Smooth muscle cell (in vitro differentiated cells): ENCODE measurements around the gene CUX1. TPM values are rescaled to one million over a fixed set of nuclear protein-coding genes. Genes with fewer than 3 reads are reported as not detected.

Experiments
- DNase-seq: peaks from one replicate; lab custom pipeline; 2025; ENCODE audit not compliant: unreplicated experiment; lab: John Stamatoyannopoulos, UW
- H2AFZ ChIP-seq: fragments of 200-600 bp; sonication (generic); 2 replicates; pipeline ENCODE4 v1.6.0; 2016; ENCODE audit warnings: antibody characterized with exemption, low read depth, mild to moderate bottlenecking
- H3F3A ChIP-seq: fragments of 200-600 bp; sonication (generic); 2 replicates; pipeline ENCODE4 v1.6.0; 2017; ENCODE audit warnings: antibody characterized with exemption, low read depth
- H3K27ac ChIP-seq: fragments of 200-600 bp; sonication (generic); 2 replicates; pipeline ENCODE4 v1.5.1; 2016; ENCODE audit warnings: low read depth, mild to moderate bottlenecking
- H3K27me3 ChIP-seq: fragments of 200-600 bp; sonication (generic); 2 replicates; pipeline ENCODE4 v1.6.1; 2016; ENCODE audit warnings: low read depth, mild to moderate bottlenecking
- H3K36me3 ChIP-seq: fragments of 200-600 bp; sonication (generic); 2 replicates; pipeline ENCODE4 v1.5.1; 2016; ENCODE audit warnings: low read depth
- H3K4me1 ChIP-seq: fragments of 200-600 bp; sonication (generic); 2 replicates; pipeline ENCODE4 v1.5.1; 2016; ENCODE audit warnings: low read depth
- H3K4me2 ChIP-seq: fragments of 200-600 bp; sonication (generic); 2 replicates; pipeline ENCODE4 v1.6.0; 2016; ENCODE audit warnings: mild to moderate bottlenecking
- H3K4me3 ChIP-seq: fragments of 200-600 bp; sonication (generic); 2 replicates; pipeline ENCODE4 v1.5.1; 2016; ENCODE audit warnings: mild to moderate bottlenecking
- H3K79me2 ChIP-seq: fragments of 200-600 bp; sonication (generic); 2 replicates; pipeline ENCODE4 v1.6.0; 2016; ENCODE audit warnings: low read depth, mild to moderate bottlenecking
- H3K9ac ChIP-seq: fragments of 200-600 bp; sonication (generic); 2 replicates; pipeline ENCODE4 v1.6.0; 2016; ENCODE audit warnings: low read depth
- H3K9me3 ChIP-seq: fragments of 200-600 bp; sonication (generic); replicated peaks from 2 replicates; pipeline ENCODE4 v1.5.1; 2016; ENCODE audit warnings: low read depth
- H4K20me1 ChIP-seq: fragments of 200-600 bp; sonication (generic); 2 replicates; pipeline ENCODE4 v1.6.0; 2016; ENCODE audit warnings: low read depth
- CTCF ChIP-seq: fragments of 200-600 bp; sonication (generic); IDR thresholded peaks from 2 replicates; pipeline ENCODE4 v1.5.1; 2017; ENCODE audit warnings: borderline replicate concordance, mild to moderate bottlenecking, antibody characterized with exemption; ENCODE audit not compliant: insufficient read depth, poor library complexity, severe bottlenecking
- WGBS: methylation state at CpG from one replicate; pipeline ENCODE4 v1.1.7; 2016; ENCODE audit warnings: low lambda C conversion rate; 5-methylcytosine and 5-hydroxymethylcytosine counted together
- polyA plus RNA-seq: library from polyadenylated mRNA; unstranded; fragments of >200 nt; fragmentation: Nextera tagmentation; extraction: Ambion mirVana; gene quantifications from 2 replicates; pipeline ENCODE4 v1.2.1, GENCODE V29; 2016
- total RNA-seq: library from RNA; depleted of rRNA; stranded (reverse); fragments of >200 nt; gene quantifications from 2 replicates; pipeline ENCODE4 v1.2.3, GENCODE V29; 2014

CUX1 gene
- total and polyA plus RNA-seq, 2 experiments from 2014 or later = 56.3 to 78.4 TPM

GRCh38 chr7:101960323-101960722 is 142.9 kb downstream of the CUX1 start:
- Histone ChIP-seq H3K79me2 (peaks cover 94% of the 10 kb centered on the region), H3F3A (no peaks in the 10 kb centered on the region), H4K20me1 (peaks cover 89% of the 10 kb centered on the region), H3K4me1 (peaks cover 4% of the 10 kb centered on the region), H3K4me2 (no peak overlapping the region), H2AFZ (no peak overlapping the region), H3K27ac (no peak overlapping the region), H3K9ac (no peak overlapping the region), H3K36me3 (no peaks in the 10 kb centered on the region), H3K27me3 (no peaks in the 10 kb centered on the region), H3K9me3 (no peaks in the 10 kb centered on the region), H3K4me3 (no peak overlapping the region)
- DNase-seq = no peak
- TF ChIP-seq CTCF = no peak
- WGBS = 93% methylated on average over 4 of the region's 4 CpGs

GRCh38 chr7:101960985-101961708 is 143.7 kb downstream of the CUX1 start:
- H3K36me3 ChIP-seq = no peaks in the 10 kb centered on the region
- no peaks in the 10 kb centered on the region for H3K4me1 ChIP-seq
- H3F3A ChIP-seq = no peaks in the 10 kb centered on the region
- no peak overlapping the region for H3K9ac ChIP-seq
- H3K4me3 ChIP-seq = no peak overlapping the region
- no peak overlapping the region for H2AFZ ChIP-seq
- H3K9me3 ChIP-seq = no peaks in the 10 kb centered on the region
- no peak for TF ChIP-seq CTCF
- H3K27ac ChIP-seq = no peak overlapping the region
- peaks cover 91% of the 10 kb centered on the region for H3K79me2 ChIP-seq
- H3K27me3 ChIP-seq = no peaks in the 10 kb centered on the region
- WGBS = 86% methylated on average over 9 of the region's 9 CpGs
- H3K4me2 ChIP-seq = no peak overlapping the region
- DNase-seq = no peak
- peaks cover 92% of the 10 kb centered on the region for H4K20me1 ChIP-seq

- no peak for DNase-seq
- WGBS = 96% methylated on average over 2 of the region's 2 CpGs
- Histone ChIP-seq H3K36me3 (no peaks in the 10 kb centered on the region), H3K27ac (no peak overlapping the region), H3K9ac (no peak overlapping the region), H3K4me3 (no peak overlapping the region), H3K79me2 (peaks cover 91% of the 10 kb centered on the region), H3K27me3 (no peaks in the 10 kb centered on the region), H2AFZ (no peak overlapping the region), H4K20me1 (peaks cover 94% of the 10 kb centered on the region), H3K9me3 (no peaks in the 10 kb centered on the region), H3K4me1 (no peaks in the 10 kb centered on the region), H3K4me2 (no peak overlapping the region), H3F3A (no peaks in the 10 kb centered on the region)
- TF ChIP-seq CTCF = no peak
Observed at GRCh38 chr7:101961811-101962210, 144.4 kb downstream of the CUX1 start.

GRCh38 chr7:101963693-101964092 is 146.3 kb downstream of the CUX1 start:
- Histone ChIP-seq H3K36me3 (no peaks in the 10 kb centered on the region), H3K4me2 (no peak overlapping the region), H3K4me1 (no peaks in the 10 kb centered on the region), H3K9ac (no peak overlapping the region), H3K79me2 (peaks cover 92% of the 10 kb centered on the region), H3K4me3 (no peak overlapping the region), H3K27ac (no peak overlapping the region), H3K27me3 (no peaks in the 10 kb centered on the region), H3F3A (no peaks in the 10 kb centered on the region), H2AFZ (no peak overlapping the region), H4K20me1 (peaks cover 97% of the 10 kb centered on the region), H3K9me3 (no peaks in the 10 kb centered on the region)
- WGBS = 97% methylated on average over 9 of the region's 9 CpGs
- TF ChIP-seq CTCF = no peak
- DNase-seq = no peak
